ENCODE results near the gene DNASE1L1. TPM values are rescaled to one million over a fixed set of nuclear protein-coding genes. Genes with fewer than 3 reads are reported as not detected.
A peak's percentile ranks its signal among the peaks of the same experiment; 100 is the strongest.

Gene DNASE1L1
- polyA plus RNA-seq, 1 of the 3 experiments (the other 2 are of a cell fraction): 18.2 TPM

DNA sequence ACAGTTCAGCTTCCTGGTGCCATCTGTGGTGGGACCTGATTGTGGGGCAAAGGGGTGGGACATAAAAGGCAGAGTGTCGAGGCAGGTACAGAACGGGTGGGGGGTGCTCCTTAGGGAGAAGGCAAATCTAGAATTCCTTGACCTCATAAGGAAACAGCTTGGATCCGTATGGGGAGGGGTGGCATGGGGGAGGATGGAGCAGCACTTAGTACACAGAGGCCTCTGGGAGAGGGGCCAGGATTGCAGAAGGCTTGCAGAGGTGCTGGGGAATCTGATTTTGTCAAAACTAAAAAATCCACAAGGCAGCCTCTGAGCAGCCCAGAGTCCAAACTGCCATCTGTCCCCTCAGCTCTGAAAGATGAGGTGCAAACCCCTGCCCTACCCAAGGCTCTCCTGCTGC lies 32.3 kb downstream of the DNASE1L1 start (continued):
- no peak for TF ChIP-seq CHD2 (IDR thresholded peaks at IDR 0.05; ENCODE audit: low read length, partially characterized antibody)
- no peak for TF ChIP-seq SMC3 (IDR thresholded peaks at IDR 0.05; ENCODE audit: low read depth, low read length)

DNA sequence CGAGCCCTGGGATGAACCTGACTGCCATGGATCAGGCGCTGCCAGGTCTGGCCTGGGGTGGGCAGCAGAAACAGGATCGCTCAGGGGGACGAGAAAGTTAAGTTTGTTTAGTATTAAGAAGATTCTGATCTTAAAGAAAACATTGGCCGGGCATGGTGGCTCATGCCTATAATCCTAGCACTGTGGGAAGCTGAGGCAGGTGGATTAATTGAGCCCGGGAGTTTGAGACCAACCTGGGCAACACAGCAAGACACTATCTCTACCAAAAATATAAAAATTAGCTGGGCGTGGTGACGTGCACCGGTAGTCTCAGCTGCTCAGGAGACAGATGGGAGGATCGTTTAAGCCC lies 33.9 kb downstream of the DNASE1L1 start:
- WGBS (ENCODE audit: low lambda C conversion rate): 43% methylated on average over 10 of the region's 10 CpGs
- ChIA-PET CTCF (interaction anchor here (1.8 kb wide), 1 partner anchor 46 kb away, joined by 5 read pairs; no protein-coding TSS in a partner anchor), POLR2A (no interaction called here)
- Histone ChIP-seq H2AFZ (ENCODE audit: low read depth) (no peak overlapping the region), H3K4me2 (peak overlapping the region; percentile 46), H3K4me1 (ENCODE audit: control insufficient read depth in 1 of 2, insufficient read depth in 2 of 2, low read depth in 1 of 2, low read length in 1 of 2) (peaks cover 0 to 10% of the 10 kb centered on the region in 2 experiments; a peak in 1 of 4 replicates), H3K36me3 (replicated peaks in 1 of 2; ENCODE audit: control insufficient read depth in 1 of 2, insufficient read depth in 2 of 2, low read length in 1 of 2) (no peaks in the 10 kb centered on the region), H3K9me3 (no peaks in the 10 kb centered on the region), H3K27ac (ENCODE audit: low read depth in 2 of 2, low read length in 1 of 2) (no peak overlapping the region; a peak in 1 of 4 replicates), H3K9me2 (no peaks in the 10 kb centered on the region), H3F3A (replicated peaks; ENCODE audit: insufficient read depth) (peaks cover 8% of the 10 kb centered on the region), H3K9ac (peak overlapping the region; percentile 36; the same call in 1 of the 2 replicates), H3K27me3 (ENCODE audit: insufficient read depth) (no peaks in the 10 kb centered on the region), H3K79me2 (ENCODE audit: insufficient read depth) (peaks cover 52% of the 10 kb centered on the region), H4K20me1 (ENCODE audit: insufficient read depth) (no peaks in the 10 kb centered on the region), H3K4me3 (ENCODE audit: low read depth in 2 of 2, low read length in 1 of 2) (peak overlapping the region; percentile 51 to 57; a peak in 3 of 4 replicates)
- no peak for DNase-seq
- TF ChIP-seq YY1 (IDR thresholded peaks at IDR 0.05; ENCODE audit: low read depth): no peak
- TF ChIP-seq, protein P1, sequence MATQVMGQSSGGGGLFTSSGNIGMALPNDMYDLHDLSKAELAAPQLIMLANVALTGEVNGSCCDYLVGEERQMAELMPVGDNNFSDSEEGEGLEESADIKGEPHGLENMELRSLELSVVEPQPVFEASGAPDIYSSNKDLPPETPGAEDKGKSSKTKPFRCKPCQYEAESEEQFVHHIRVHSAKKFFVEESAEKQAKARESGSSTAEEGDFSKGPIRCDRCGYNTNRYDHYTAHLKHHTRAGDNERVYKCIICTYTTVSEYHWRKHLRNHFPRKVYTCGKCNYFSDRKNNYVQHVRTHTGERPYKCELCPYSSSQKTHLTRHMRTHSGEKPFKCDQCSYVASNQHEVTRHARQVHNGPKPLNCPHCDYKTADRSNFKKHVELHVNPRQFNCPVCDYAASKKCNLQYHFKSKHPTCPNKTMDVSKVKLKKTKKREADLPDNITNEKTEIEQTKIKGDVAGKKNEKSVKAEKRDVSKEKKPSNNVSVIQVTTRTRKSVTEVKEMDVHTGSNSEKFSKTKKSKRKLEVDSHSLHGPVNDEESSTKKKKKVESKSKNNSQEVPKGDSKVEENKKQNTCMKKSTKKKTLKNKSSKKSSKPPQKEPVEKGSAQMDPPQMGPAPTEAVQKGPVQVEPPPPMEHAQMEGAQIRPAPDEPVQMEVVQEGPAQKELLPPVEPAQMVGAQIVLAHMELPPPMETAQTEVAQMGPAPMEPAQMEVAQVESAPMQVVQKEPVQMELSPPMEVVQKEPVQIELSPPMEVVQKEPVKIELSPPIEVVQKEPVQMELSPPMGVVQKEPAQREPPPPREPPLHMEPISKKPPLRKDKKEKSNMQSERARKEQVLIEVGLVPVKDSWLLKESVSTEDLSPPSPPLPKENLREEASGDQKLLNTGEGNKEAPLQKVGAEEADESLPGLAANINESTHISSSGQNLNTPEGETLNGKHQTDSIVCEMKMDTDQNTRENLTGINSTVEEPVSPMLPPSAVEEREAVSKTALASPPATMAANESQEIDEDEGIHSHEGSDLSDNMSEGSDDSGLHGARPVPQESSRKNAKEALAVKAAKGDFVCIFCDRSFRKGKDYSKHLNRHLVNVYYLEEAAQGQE (IDR thresholded peaks at IDR 0.05; ENCODE audit: low read depth, low read length): no peak
- no peak for TF ChIP-seq MEF2A (IDR thresholded peaks at IDR 0.05; ENCODE audit: borderline replicate concordance, low read depth)
- no peak for TF ChIP-seq EP300 (IDR thresholded peaks at IDR 0.05; ENCODE audit: borderline replicate concordance in 1 of 2, low read depth in 1 of 2, low read length in 1 of 2)
- no peak for TF ChIP-seq CHD2 (IDR thresholded peaks at IDR 0.05; ENCODE audit: low read length, partially characterized antibody)
- TF ChIP-seq NFIC (IDR thresholded peaks at IDR 0.05; ENCODE audit: borderline replicate concordance): no peak
- TF ChIP-seq, protein P2, sequence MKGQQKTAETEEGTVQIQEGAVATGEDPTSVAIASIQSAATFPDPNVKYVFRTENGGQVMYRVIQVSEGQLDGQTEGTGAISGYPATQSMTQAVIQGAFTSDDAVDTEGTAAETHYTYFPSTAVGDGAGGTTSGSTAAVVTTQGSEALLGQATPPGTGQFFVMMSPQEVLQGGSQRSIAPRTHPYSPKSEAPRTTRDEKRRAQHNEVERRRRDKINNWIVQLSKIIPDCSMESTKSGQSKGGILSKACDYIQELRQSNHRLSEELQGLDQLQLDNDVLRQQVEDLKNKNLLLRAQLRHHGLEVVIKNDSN (IDR thresholded peaks at IDR 0.05; ENCODE audit: borderline replicate concordance, low read depth): no peak
- TF ChIP-seq, protein P3, sequence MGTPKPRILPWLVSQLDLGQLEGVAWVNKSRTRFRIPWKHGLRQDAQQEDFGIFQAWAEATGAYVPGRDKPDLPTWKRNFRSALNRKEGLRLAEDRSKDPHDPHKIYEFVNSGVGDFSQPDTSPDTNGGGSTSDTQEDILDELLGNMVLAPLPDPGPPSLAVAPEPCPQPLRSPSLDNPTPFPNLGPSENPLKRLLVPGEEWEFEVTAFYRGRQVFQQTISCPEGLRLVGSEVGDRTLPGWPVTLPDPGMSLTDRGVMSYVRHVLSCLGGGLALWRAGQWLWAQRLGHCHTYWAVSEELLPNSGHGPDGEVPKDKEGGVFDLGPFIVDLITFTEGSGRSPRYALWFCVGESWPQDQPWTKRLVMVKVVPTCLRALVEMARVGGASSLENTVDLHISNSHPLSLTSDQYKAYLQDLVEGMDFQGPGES (IDR thresholded peaks at IDR 0.05; ENCODE audit: low read depth, low read length): no peak
- no peak for TF ChIP-seq GABPA (IDR thresholded peaks at IDR 0.05; ENCODE audit: low read depth)
- TF ChIP-seq TAF1 (IDR thresholded peaks at IDR 0.05; ENCODE audit: borderline replicate concordance, low read depth, low read length): no peak
- TF ChIP-seq FOXJ3 (CRISPR knock-in tag; IDR thresholded peaks at IDR 0.05): no peak
- no peak for TF ChIP-seq POLR2AphosphoS5 (IDR thresholded peaks at IDR 0.05; ENCODE audit: low read depth, low read length)
- no peak for TF ChIP-seq SIN3A (IDR thresholded peaks at IDR 0.05; ENCODE audit: borderline replicate concordance, low read depth, low read length)

All from SK-N-SH (cell line).